A673 (cell line): ENCODE data around the gene BEND5. TPM values are rescaled to one million over a fixed set of nuclear protein-coding genes. Genes with fewer than 3 reads are reported as not detected.

Experiments used
- BruUV-seq: library from RNA; stranded (reverse); fragments of 400-500 nt; replicated peaks from 2 replicates; lab custom pipeline; 2021; lab: Mats Ljungman, UMichigan
- CTCF ChIA-PET: fragments of 300-600 bp; sonication (Branson Sonifier 250); formaldehyde crosslinking; loops from one replicate; lab custom pipeline; 2022; ENCODE audit warnings: antibody characterized with exemption; lab: Charles Lee
- POLR2A ChIA-PET: fragments of 300-600 bp; sonication (Branson Sonifier 250); formaldehyde crosslinking; loops from one replicate; lab custom pipeline; 2022; ENCODE audit warnings: antibody characterized with exemption; ENCODE audit not compliant: low non-redundant PET; lab: Charles Lee
- DNase-seq: peaks from one replicate; pipeline ENCODE4 v3.0.0-alpha.2; 2015; ENCODE audit warnings: low spot score
- H3K27ac ChIP-seq: fragments of 200-600 bp; sonication (generic); 2 replicates; pipeline ENCODE4 v1.5.1; 2016; ENCODE audit warnings: mixed run types, low read depth, mild to moderate bottlenecking, mixed read lengths, antibody characterized with exemption, low read length; ENCODE audit not compliant: poor library complexity, severe bottlenecking
- H3K27me3 ChIP-seq: fragments of 200-600 bp; sonication (generic); replicated peaks from 2 replicates; pipeline ENCODE4 v1.6.1; 2017; ENCODE audit warnings: mixed run types, low read depth, mild to moderate bottlenecking, mixed read lengths, antibody characterized with exemption, low read length; ENCODE audit not compliant: insufficient read depth, poor library complexity
- H3K36me3 ChIP-seq: fragments of 200-600 bp; sonication (generic); 2 replicates; pipeline ENCODE4 v1.6.1; 2016; ENCODE audit warnings: mixed run types, mild to moderate bottlenecking, mixed read lengths, antibody characterized with exemption, low read length; ENCODE audit not compliant: insufficient read depth, poor library complexity, severe bottlenecking
- H3K4me1 ChIP-seq: fragments of 200-600 bp; sonication (generic); 2 replicates; pipeline ENCODE4 v1.6.1; 2017; ENCODE audit warnings: mixed run types, mild to moderate bottlenecking, mixed read lengths, antibody characterized with exemption, low read length; ENCODE audit not compliant: insufficient read depth, poor library complexity, severe bottlenecking
- H3K4me3 ChIP-seq: fragments of 200-600 bp; sonication (generic); 2 replicates; pipeline ENCODE4 v1.5.1; 2016; ENCODE audit warnings: low read depth, mixed run types, mild to moderate bottlenecking, mixed read lengths, low read length; ENCODE audit not compliant: poor library complexity, severe bottlenecking
- H3K9me3 ChIP-seq: fragments of 200-600 bp; sonication (generic); 2 replicates; pipeline ENCODE4 v1.6.1; 2016; ENCODE audit warnings: mixed run types, low read depth, mild to moderate bottlenecking, mixed read lengths, antibody characterized with exemption, low read length; ENCODE audit not compliant: poor library complexity, severe bottlenecking
- EZH2 ChIP-seq: fragments of 200-600 bp; sonication (generic); IDR thresholded peaks from 2 replicates; pipeline ENCODE4 v1.6.1; 2017; ENCODE audit warnings: borderline replicate concordance, low read depth, mild to moderate bottlenecking, mixed read lengths, antibody characterized with exemption, low read length; ENCODE audit not compliant: poor library complexity, severe bottlenecking
- intact Hi-C: fragments of 100-400 bp; cut with micrococcal nuclease; formaldehyde crosslinking; loops from one replicate; pipeline ENCODE4 v1.10.0; 2022; ENCODE audit not compliant: unreplicated experiment
- total RNA-seq: library from RNA; stranded (reverse); gene quantifications from 2 replicates; pipeline ENCODE4 v1.2.3, GENCODE V29; 2021
- TF ChIP-seq, protein P1 (sequence below): fragments of 300-800, 200-600 bp; sonication (generic); conservative IDR thresholded peaks from 2 replicates; pipeline ENCODE4 v1.5.1; 2017; ENCODE audit warnings: low read depth, mild to moderate bottlenecking, antibody characterized with exemption, low read length, moderate library complexity, mixed read lengths

The BEND5 gene
- total RNA-seq, 1 experiment from 2014 or later = 6.2 TPM

DNA sequence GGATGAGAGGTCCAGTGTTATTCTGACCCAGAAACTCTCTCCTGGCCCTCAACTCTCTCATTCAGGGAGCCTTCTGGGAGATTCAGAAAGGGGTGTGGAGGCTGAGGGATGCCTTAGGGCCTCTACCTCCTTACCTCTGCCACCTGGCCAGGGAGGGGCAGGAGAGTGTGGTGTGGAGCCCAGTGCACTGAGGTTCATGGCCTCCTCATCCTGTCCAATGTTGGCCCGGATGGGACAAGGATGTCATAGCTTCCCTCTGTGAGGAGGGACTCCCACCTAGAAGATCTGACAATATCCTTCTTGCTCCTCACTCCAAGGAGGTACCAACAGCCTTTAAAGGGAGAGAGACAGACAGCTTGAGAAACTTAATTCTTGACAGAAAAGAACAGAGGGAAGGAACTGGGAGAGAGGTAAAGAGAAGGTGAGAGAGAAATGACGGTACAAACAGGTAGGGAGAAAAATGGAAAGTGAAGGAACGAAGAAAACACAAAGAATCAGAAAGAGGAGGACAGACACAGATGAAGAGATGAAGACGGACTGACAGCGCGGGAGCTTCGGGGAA lies 779 bp downstream of the BEND5 start:
- no TSS peak for BruUV-seq
- POLR2A ChIA-PET = no interaction called here
- no peaks in the 10 kb centered on the region for H3K4me1 ChIP-seq
- DNase-seq = no peak
- H3K27ac ChIP-seq = peak overlapping the region; percentile 84
- no peak for TF ChIP-seq EZH2
- TF ChIP-seq, protein P1, sequence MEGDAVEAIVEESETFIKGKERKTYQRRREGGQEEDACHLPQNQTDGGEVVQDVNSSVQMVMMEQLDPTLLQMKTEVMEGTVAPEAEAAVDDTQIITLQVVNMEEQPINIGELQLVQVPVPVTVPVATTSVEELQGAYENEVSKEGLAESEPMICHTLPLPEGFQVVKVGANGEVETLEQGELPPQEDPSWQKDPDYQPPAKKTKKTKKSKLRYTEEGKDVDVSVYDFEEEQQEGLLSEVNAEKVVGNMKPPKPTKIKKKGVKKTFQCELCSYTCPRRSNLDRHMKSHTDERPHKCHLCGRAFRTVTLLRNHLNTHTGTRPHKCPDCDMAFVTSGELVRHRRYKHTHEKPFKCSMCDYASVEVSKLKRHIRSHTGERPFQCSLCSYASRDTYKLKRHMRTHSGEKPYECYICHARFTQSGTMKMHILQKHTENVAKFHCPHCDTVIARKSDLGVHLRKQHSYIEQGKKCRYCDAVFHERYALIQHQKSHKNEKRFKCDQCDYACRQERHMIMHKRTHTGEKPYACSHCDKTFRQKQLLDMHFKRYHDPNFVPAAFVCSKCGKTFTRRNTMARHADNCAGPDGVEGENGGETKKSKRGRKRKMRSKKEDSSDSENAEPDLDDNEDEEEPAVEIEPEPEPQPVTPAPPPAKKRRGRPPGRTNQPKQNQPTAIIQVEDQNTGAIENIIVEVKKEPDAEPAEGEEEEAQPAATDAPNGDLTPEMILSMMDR = no peak
- CTCF ChIA-PET = interaction anchor here (0.6 kb wide), 1 partner anchor 243 kb away, joined by 3 read pairs; no protein-coding TSS in a partner anchor
- intact Hi-C loops = no loop called here
- H3K36me3 ChIP-seq = no peaks in the 10 kb centered on the region
- peak overlapping the region; percentile 82 for H3K4me3 ChIP-seq
- H3K27me3 ChIP-seq = no peaks in the 10 kb centered on the region
- H3K9me3 ChIP-seq = no peaks in the 10 kb centered on the region

DNA sequence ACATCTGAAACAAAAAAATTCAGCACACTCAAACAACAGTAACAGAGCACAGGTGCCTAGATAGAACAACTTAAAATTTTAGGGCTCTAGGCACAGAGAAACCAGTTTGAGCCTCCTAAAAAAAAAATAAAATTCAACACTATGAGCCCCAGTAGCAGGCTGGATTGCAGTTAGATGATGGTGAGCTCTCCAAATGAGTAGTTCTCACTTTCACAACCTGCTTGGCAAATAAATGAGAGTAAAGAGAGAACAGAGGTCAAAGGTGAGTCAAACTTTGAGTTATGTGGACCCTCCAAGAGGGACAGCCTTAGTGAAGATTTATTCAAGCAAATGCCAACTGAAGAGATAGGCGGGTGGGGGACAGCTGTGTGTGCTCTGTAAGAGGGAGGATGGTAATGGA lies 3.6 kb downstream of the BEND5 start:
- ChIA-PET POLR2A (no interaction called here), CTCF (no interaction called here)
- Histone ChIP-seq H3K4me1 (no peaks in the 10 kb centered on the region), H3K4me3 (no peak overlapping the region), H3K36me3 (no peaks in the 10 kb centered on the region), H3K9me3 (no peaks in the 10 kb centered on the region), H3K27me3 (no peaks in the 10 kb centered on the region), H3K27ac (no peak overlapping the region)
- intact Hi-C loops = no loop called here
- TF ChIP-seq, protein P1 = no peak
- BruUV-seq = no TSS peak
- no peak for DNase-seq

DNA sequence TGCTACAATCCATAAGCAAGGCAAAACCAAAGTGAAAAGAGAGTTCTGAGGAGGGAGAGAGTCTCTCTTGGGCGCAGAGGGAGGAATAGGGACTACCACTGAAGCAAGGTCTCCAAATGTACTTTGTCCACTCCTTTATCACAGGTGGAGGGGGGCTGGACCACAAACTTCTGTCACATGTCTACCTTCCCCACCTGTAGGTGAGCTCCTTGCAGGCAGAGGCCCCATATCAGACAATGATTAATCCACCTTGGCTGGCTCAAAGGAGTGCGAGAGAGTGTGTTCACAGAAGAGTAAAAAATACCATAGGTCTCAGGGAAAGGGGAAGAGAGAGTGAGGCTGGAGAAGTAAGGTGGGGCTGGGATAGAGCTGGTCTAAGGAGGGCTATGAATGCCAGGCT lies 4.5 kb downstream of the BEND5 start:
- TF ChIP-seq, protein P1 = no peak
- no peak for TF ChIP-seq EZH2
- Histone ChIP-seq H3K27me3 (no peaks in the 10 kb centered on the region), H3K4me3 (no peak overlapping the region), H3K36me3 (no peaks in the 10 kb centered on the region), H3K4me1 (no peaks in the 10 kb centered on the region), H3K27ac (no peak overlapping the region), H3K9me3 (no peaks in the 10 kb centered on the region)
- BruUV-seq = no TSS peak
- ChIA-PET POLR2A (no interaction called here), CTCF (no interaction called here)
- intact Hi-C loops = no loop called here
- no peak for DNase-seq
